Raji (cell line): ENCODE measurements around the gene KCNN1.

Source experiments
- POLR2A ChIP-seq: IDR thresholded peaks from 2 replicates; pipeline ENCODE4 v1.6.1; 2011; ENCODE audit warnings: low read depth, low read length, control low read depth; ENCODE audit not compliant: insufficient read depth

KCNN1 gene

GRCh38 chr19:18008814-18009213 lies 41.9 kb downstream of the KCNN1 start:
- no peak for TF ChIP-seq POLR2A

GRCh38 chr19:18009412-18010066 lies 42.6 kb downstream of the KCNN1 start:
- no peak for TF ChIP-seq POLR2A

GRCh38 chr19:18010149-18010548 lies 43.2 kb downstream of the KCNN1 start:
- TF ChIP-seq POLR2A: no peak

GRCh38 chr19:18013210-18014111 lies 46.6 kb downstream of the KCNN1 start:
- no peak for TF ChIP-seq POLR2A

- TF ChIP-seq POLR2A: no peak
These were observed 47.3 kb downstream of the KCNN1 start for GRCh38 chr19:18014197-18014596.

GRCh38 chr19:18016209-18016910 lies 49.5 kb downstream of the KCNN1 start:
- no peak for TF ChIP-seq POLR2A

- TF ChIP-seq POLR2A: no peak
These were observed 50.6 kb downstream of the KCNN1 start for GRCh38 chr19:18017275-18018083.

- TF ChIP-seq POLR2A: no peak
These were observed 53.5 kb downstream of the KCNN1 start for GRCh38 chr19:18020212-18021085.

GRCh38 chr19:18021121-18021755 lies 54.3 kb downstream of the KCNN1 start:
- no peak for TF ChIP-seq POLR2A

- peak; percentile 33; the same call in 1 of the 2 replicates for TF ChIP-seq POLR2A
These were observed 56.8 kb downstream of the KCNN1 start for GRCh38 chr19:18023622-18024251.

- TF ChIP-seq POLR2A: no peak
These were observed 60.2 kb downstream of the KCNN1 start for GRCh38 chr19:18027151-18027550.

GRCh38 chr19:18029617-18030338 lies 62.9 kb downstream of the KCNN1 start:
- TF ChIP-seq POLR2A: no peak

GRCh38 chr19:18041054-18041453 lies 74.1 kb downstream of the KCNN1 start:
- TF ChIP-seq POLR2A: no peak

GRCh38 chr19:18043676-18044075 lies 76.8 kb downstream of the KCNN1 start:
- TF ChIP-seq POLR2A: no peak
